Vagina (tissue), 2 donors: Measurements from ENCODE around the gene UBE2O. TPM values are rescaled to one million over a fixed set of nuclear protein-coding genes. Genes with fewer than 3 reads are reported as not detected.
A peak's percentile ranks its signal among the peaks of the same experiment; 100 is the strongest.
"Not testable (repeated sequence)": the region's sequence is repeated elsewhere in the genome, so short reads cannot be mapped to it uniquely, and the experiment has no call there.

Source experiments
- DNase-seq, 2 donors: peaks; one replicate each; pipeline ENCODE4 v3.0.0-alpha.2; 2017; ENCODE audit errors: extremely low spot score in 2 of 2
- H3K27ac ChIP-seq: fragments of 200-600 bp; sonication (generic); one replicate; pipeline ENCODE4 v1.5.1; 2019
- H3K27me3 ChIP-seq: fragments of 200-600 bp; sonication (generic); one replicate; pipeline ENCODE4 v1.5.1; 2019
- H3K36me3 ChIP-seq, 2 donors: fragments of 200-600 bp; sonication (generic); one replicate each; pipeline ENCODE4 v1.5.1; 2017 to 2019
- H3K4me1 ChIP-seq: fragments of 200-600 bp; sonication (generic); one replicate; pipeline ENCODE4 v1.5.1; 2019
- H3K4me3 ChIP-seq, 2 donors: fragments of 200-600 bp; sonication (generic); 1 replicate in 1 of 2; 2 replicates in 1 of 2; pipeline ENCODE4 v1.5.1; 2016 to 2019
- H3K9me3 ChIP-seq: fragments of 200-600 bp; sonication (generic); one replicate; pipeline ENCODE4 v1.5.1; 2019
- POLR2A ChIP-seq, 2 donors: fragments of 450-650 bp; IDR thresholded peaks; one replicate each; pipeline ENCODE4 v1.6.1; 2017; ENCODE audit warnings: antibody characterized with exemption in 2 of 2, mild to moderate bottlenecking in 2 of 2, moderate library complexity in 2 of 2
- POLR2AphosphoS5 ChIP-seq, 2 donors: sonication (generic); formaldehyde crosslinking; IDR thresholded peaks; one replicate each; pipeline ENCODE4 v1.9.0; 2017; ENCODE audit warnings: antibody characterized with exemption in 2 of 2, mild to moderate bottlenecking in 2 of 2, low read depth in 1 of 2; ENCODE audit not compliant: insufficient read depth in 1 of 2
- intact Hi-C: fragments of 100-400 bp; cut with DNase I; formaldehyde crosslinking; loops from one replicate; pipeline ENCODE4 v1.15.1; 2023
- total RNA-seq: library from RNA; depleted of rRNA; stranded (reverse); fragments of >200 nt; gene quantifications from one replicate; pipeline ENCODE4 v1.2.3, GENCODE V29; 2016
- TF ChIP-seq, protein P1 (sequence below), 3 experiments: fragments of 450-650 bp in 2 of 3; fragments of 200-600 bp in 1 of 3; sonication (generic) in 1 of 3; IDR thresholded peaks; one replicate each; pipeline ENCODE4 v1.5.1; 2017 to 2019; ENCODE audit warnings: antibody characterized with exemption in 3 of 3, mild to moderate bottlenecking in 2 of 3, moderate library complexity in 2 of 3

The UBE2O gene
- total RNA-seq, 1 donor from 2014 or later: 29.7 TPM

DNA sequence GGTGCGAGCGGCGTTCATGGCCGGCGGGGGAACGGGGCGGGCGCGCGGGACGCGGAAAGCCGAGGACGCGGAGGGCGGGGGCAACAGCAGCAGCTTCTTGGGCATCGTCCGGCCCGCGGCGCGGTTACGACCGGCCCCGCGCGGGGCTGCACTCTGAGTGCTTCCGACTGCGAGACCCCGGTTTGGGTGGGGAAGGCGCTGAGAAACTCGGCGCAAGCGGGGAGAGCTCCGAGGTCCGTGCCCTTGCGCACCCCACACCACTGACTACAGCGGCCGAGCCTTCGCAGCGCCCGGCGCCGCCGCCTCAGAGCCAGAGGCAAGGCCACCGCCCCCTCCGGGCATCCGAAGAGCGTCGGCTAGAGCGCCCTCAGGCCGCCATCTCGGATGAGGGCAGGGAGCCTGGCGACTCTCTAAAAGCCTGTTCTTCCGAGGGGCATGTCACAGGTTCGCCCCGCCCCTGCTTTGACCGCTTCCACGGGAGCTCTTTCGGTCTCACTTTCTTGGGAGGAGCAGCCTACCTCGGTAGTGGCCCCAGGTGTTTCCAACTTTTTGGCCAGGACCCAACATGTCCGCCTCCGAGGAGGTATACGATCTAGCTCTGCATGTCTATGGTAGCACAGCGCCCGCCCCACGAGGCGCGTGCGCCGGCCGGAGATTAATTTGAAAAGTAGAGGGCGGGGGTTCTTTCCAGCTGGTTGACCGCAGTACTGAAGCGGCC is 99.2 kb downstream of the UBE2O start, which contains the start of gene PRPSAP1:
Gene PRPSAP1, minus strand, starts transcription at position 318 of the 718 bp plus-strand sequence. Its CDS starts 213 bp downstream, at position 105.
- H3K4me1 ChIP-seq: peaks cover 21% of the 10 kb centered on the region
- H3K9me3 ChIP-seq: no peaks in the 10 kb centered on the region
- peak within 1 kb of the TSS; percentile 85 for H3K27ac ChIP-seq
- intact Hi-C loops: no loop called here
- TF ChIP-seq POLR2A (IDR thresholded peaks at IDR 0.05): peak in 1 of 2 donors; percentile 67
- TF ChIP-seq POLR2AphosphoS5 (IDR thresholded peaks at IDR 0.05; ENCODE audit: insufficient read depth in 1 of 2, low read depth in 1 of 2): peak; percentile 90 to 93
- TF ChIP-seq, protein P1, sequence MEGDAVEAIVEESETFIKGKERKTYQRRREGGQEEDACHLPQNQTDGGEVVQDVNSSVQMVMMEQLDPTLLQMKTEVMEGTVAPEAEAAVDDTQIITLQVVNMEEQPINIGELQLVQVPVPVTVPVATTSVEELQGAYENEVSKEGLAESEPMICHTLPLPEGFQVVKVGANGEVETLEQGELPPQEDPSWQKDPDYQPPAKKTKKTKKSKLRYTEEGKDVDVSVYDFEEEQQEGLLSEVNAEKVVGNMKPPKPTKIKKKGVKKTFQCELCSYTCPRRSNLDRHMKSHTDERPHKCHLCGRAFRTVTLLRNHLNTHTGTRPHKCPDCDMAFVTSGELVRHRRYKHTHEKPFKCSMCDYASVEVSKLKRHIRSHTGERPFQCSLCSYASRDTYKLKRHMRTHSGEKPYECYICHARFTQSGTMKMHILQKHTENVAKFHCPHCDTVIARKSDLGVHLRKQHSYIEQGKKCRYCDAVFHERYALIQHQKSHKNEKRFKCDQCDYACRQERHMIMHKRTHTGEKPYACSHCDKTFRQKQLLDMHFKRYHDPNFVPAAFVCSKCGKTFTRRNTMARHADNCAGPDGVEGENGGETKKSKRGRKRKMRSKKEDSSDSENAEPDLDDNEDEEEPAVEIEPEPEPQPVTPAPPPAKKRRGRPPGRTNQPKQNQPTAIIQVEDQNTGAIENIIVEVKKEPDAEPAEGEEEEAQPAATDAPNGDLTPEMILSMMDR (IDR thresholded peaks at IDR 0.05): peak in 2 of 3 experiments; percentile 26 to 68
- peak within 1 kb of the TSS; percentile 90 to 95 for H3K4me3 ChIP-seq
- DNase-seq: no peak
- no peaks in the 10 kb centered on the region for H3K27me3 ChIP-seq
- H3K36me3 ChIP-seq: no peaks in the 10 kb centered on the region

DNA sequence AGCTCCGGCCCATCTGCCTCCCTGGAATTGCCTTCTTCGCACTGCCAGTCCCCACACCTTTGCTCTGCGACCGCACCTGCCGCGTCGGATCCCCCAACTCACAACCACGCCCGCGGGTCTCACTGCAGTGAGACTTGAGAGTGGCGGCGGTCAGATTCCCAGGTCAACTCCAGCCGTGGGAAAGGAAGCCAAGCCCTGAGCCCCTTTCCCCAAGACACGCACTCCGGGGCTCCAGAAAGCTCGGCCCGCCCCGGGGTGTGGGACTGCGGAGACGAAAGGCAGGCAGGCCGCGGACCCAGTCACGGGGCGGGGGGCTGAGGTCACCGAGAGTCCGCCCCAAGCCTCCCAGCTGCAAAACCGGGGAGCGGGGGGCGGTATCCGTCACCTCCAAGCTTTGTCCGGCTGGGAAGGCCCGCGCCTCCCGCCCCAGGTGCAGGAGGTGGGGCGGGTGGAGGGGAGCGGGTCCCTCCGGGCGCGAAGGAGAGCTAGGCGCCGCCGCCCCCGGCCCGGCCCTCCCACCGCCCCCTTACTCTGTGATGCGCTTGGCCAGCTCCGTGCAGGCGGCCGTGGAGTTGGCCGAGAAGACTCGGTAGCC is 99.9 kb downstream of the UBE2O start:
- no peaks in the 10 kb centered on the region for H3K27me3 ChIP-seq
- TF ChIP-seq POLR2A (IDR thresholded peaks at IDR 0.05) (no peak), POLR2AphosphoS5 (IDR thresholded peaks at IDR 0.05; ENCODE audit: insufficient read depth in 1 of 2, low read depth in 1 of 2) (no peak)
- TF ChIP-seq, protein P1 (IDR thresholded peaks at IDR 0.05): no peak
- intact Hi-C loops: no loop called here
- H3K9me3 ChIP-seq: no peaks in the 10 kb centered on the region
- peak overlapping the region; percentile 90 to 95 for H3K4me3 ChIP-seq
- no peak for DNase-seq
- peaks cover 21% of the 10 kb centered on the region for H3K4me1 ChIP-seq
- peaks cover 0 to 2% of the 10 kb centered on the region in 2 donors for H3K36me3 ChIP-seq
- peak overlapping the region; percentile 85 for H3K27ac ChIP-seq

DNA sequence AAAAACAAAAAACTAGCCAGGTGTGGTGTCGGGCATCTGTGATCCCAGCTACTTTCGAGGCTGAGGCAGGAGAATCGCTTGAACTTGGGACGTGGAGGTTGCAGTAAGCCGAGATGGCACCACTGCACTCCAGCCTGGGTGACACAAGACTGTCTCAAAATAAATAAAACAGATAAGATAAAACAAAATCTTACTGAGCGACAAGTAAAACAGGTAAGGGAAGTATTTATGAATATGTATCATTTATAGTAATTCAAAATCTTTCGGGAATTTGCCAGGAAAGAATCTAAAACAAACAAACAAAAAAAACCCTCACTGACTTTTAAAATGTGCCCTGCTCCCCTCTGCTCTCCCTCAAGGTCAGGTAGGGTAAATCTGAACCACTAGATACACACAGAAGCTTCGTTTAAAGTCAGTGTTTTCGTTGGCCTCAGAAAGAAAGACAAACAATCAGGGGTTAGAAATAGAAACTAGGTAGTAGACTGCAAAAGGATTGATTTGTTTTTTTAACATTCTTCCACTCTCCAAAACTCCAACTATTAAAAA is 101.4 kb downstream of the UBE2O start:
- Histone ChIP-seq H3K27me3 (no peaks in the 10 kb centered on the region), H3K4me3 (no peak overlapping the region), H3K27ac (no peak overlapping the region), H3K9me3 (no peaks in the 10 kb centered on the region), H3K36me3 (peaks cover 0 to 15% of the 10 kb centered on the region in 2 donors), H3K4me1 (peaks cover 21% of the 10 kb centered on the region)
- DNase-seq: no peak
- TF ChIP-seq POLR2AphosphoS5 (IDR thresholded peaks at IDR 0.05; ENCODE audit: insufficient read depth in 1 of 2, low read depth in 1 of 2) (no peak), POLR2A (IDR thresholded peaks at IDR 0.05) (no peak)
- TF ChIP-seq, protein P1 (IDR thresholded peaks at IDR 0.05): no peak
- intact Hi-C loops: no loop called here

DNA sequence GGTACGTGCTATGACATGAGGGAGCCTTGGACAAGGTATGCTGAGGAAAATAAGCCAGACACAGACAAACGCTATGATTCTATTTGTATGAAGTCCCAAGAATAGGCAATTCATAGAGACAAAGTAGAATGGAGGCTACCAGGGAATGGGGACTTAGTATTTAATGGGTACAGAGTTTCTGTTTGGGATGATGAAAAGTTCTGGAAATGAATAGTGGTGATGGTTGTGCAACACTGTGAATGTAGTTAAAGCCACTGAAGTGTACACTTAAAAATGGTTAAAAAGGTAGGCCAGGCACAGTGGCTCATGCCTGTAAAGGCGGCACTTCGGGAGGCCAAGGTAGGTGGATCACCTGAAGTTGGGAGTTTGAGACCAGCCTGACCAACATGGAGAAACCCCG is 102.5 kb downstream of the UBE2O start:
- H3K36me3 ChIP-seq: peaks cover 0 to 18% of the 10 kb centered on the region in 2 donors
- intact Hi-C loops: no loop called here
- H3K27me3 ChIP-seq: no peaks in the 10 kb centered on the region
- no peaks in the 10 kb centered on the region for H3K9me3 ChIP-seq
- H3K4me3 ChIP-seq: no peak overlapping the region
- no peak overlapping the region for H3K27ac ChIP-seq
- H3K4me1 ChIP-seq: peaks cover 21% of the 10 kb centered on the region
- TF ChIP-seq, protein P1 (IDR thresholded peaks at IDR 0.05): no peak
- DNase-seq: no peak

DNA sequence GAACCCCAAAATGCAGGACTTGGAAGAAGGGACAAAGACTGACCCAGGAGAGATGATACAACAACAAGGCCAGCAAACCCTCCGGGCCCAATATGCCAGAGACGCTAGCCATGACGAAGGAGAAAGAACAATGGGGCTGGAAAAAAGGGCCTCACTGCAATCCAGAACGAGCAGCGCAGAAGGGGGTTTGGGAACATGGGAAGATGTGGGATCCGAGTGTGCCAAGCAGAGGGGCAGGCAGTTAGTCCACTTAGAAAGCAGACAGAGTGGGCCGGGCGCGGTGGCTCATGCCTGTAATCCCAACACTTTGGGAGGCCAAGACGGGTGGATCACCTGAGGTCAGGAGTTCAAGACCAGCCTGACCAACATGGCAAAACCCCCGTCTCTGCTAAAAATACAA is 106.0 kb downstream of the UBE2O start:
- H3K4me3 ChIP-seq, intact Hi-C loops, DNase-seq, H3K27ac ChIP-seq, H3K27me3 ChIP-seq, H3K9me3 ChIP-seq, H3K4me1 ChIP-seq: not testable (repeated sequence)
- peaks cover 0 to 24% of the 10 kb centered on the region in 2 donors for H3K36me3 ChIP-seq
